ENCODE results near the gene MRPL41. TPM values are rescaled to one million over a fixed set of nuclear protein-coding genes. Genes with fewer than 3 reads are reported as not detected.
A peak's percentile ranks its signal among the peaks of the same experiment; 100 is the strongest.

The MRPL41 gene
- total RNA-seq, 1 donor from 2014 or later = 10.3 TPM

GRCh38 chr9:137554349-137554748 lies 2.7 kb downstream of the MRPL41 start:
- Mint-ChIP-seq H3K36me3 (peaks cover 15% of the 10 kb centered on the region), H3K27ac (no peak overlapping the region), H3K4me1 (peaks cover 17% of the 10 kb centered on the region), H3K9me3 (no peaks in the 10 kb centered on the region), H3K4me3 (peak overlapping the region; percentile 63), H3K27me3 (ENCODE audit: insufficient read depth, low read depth) (peaks cover 9% of the 10 kb centered on the region)
- DNase-seq (ENCODE audit: low spot score) = no peak
- no peak overlapping the region for H3K27ac ChIP-seq
- no peaks in the 10 kb centered on the region for H3K4me1 ChIP-seq
- H3K9ac ChIP-seq = no peak overlapping the region
- H3K4me2 ChIP-seq = no peak overlapping the region
- H3K79me2 ChIP-seq (ENCODE audit: low read depth) = no peaks in the 10 kb centered on the region
- no peaks in the 10 kb centered on the region for H3K27me3 ChIP-seq
- no peaks in the 10 kb centered on the region for H3K36me3 ChIP-seq
- no peak for TF ChIP-seq EZH2phosphoT487 (IDR thresholded peaks at IDR 0.05)
- TF ChIP-seq EZH2 (IDR thresholded peaks at IDR 0.05) = no peak
- TF ChIP-seq CTCF (IDR thresholded peaks at IDR 0.05) = no peak
- peaks cover 11% of the 10 kb centered on the region for H4K20me1 ChIP-seq (ENCODE audit: low read depth)
- H2AFZ ChIP-seq (replicated peaks) = no peak overlapping the region
- H3K4me3 ChIP-seq = no peak overlapping the region
- H3K9me3 ChIP-seq (ENCODE audit: low read depth) = no peaks in the 10 kb centered on the region
- peaks cover 33% of the 10 kb centered on the region for H3F3A ChIP-seq (ENCODE audit: low read depth)

- Mint-ChIP-seq H3K36me3 (peaks cover 23% of the 10 kb centered on the region), H3K4me3 (no peak overlapping the region), H3K9me3 (no peaks in the 10 kb centered on the region), H3K27me3 (ENCODE audit: insufficient read depth, low read depth) (peaks cover 7% of the 10 kb centered on the region), H3K4me1 (peaks cover 9% of the 10 kb centered on the region), H3K27ac (no peak overlapping the region)
- no peak for TF ChIP-seq CTCF (IDR thresholded peaks at IDR 0.05)
- TF ChIP-seq EZH2 (IDR thresholded peaks at IDR 0.05) = no peak
- DNase-seq (ENCODE audit: low spot score) = no peak
- Histone ChIP-seq H3K27ac (no peak overlapping the region), H4K20me1 (ENCODE audit: low read depth) (peaks cover 11% of the 10 kb centered on the region), H3F3A (ENCODE audit: low read depth) (peaks cover 27% of the 10 kb centered on the region), H3K4me1 (no peaks in the 10 kb centered on the region), H3K27me3 (no peaks in the 10 kb centered on the region), H3K9ac (no peak overlapping the region), H3K9me3 (ENCODE audit: low read depth) (no peaks in the 10 kb centered on the region), H3K36me3 (no peaks in the 10 kb centered on the region), H2AFZ (replicated peaks) (no peak overlapping the region), H3K4me2 (no peak overlapping the region), H3K79me2 (ENCODE audit: low read depth) (no peaks in the 10 kb centered on the region), H3K4me3 (no peak overlapping the region)
Observed at GRCh38 chr9:137555179-137555578, 3.5 kb downstream of the MRPL41 start.

- Histone ChIP-seq H3K4me3 (no peak overlapping the region), H3K79me2 (ENCODE audit: low read depth) (no peaks in the 10 kb centered on the region), H3K4me2 (no peak overlapping the region), H3K4me1 (no peaks in the 10 kb centered on the region), H3K9ac (no peak overlapping the region), H3F3A (ENCODE audit: low read depth) (peaks cover 22% of the 10 kb centered on the region), H3K27me3 (no peaks in the 10 kb centered on the region), H2AFZ (replicated peaks) (no peak overlapping the region), H3K36me3 (no peaks in the 10 kb centered on the region), H4K20me1 (ENCODE audit: low read depth) (peaks cover 11% of the 10 kb centered on the region), H3K9me3 (ENCODE audit: low read depth) (no peaks in the 10 kb centered on the region), H3K27ac (no peak overlapping the region)
- Mint-ChIP-seq H3K27me3 (ENCODE audit: insufficient read depth, low read depth) (peaks cover 6% of the 10 kb centered on the region), H3K27ac (no peak overlapping the region), H3K4me1 (peaks cover 7% of the 10 kb centered on the region), H3K9me3 (no peaks in the 10 kb centered on the region), H3K4me3 (peak overlapping the region; percentile 35), H3K36me3 (peaks cover 28% of the 10 kb centered on the region)
- DNase-seq (ENCODE audit: low spot score) = no peak
- no peak for TF ChIP-seq EZH2 (IDR thresholded peaks at IDR 0.05)
- TF ChIP-seq CTCF (IDR thresholded peaks at IDR 0.05) = no peak
- TF ChIP-seq EZH2phosphoT487 (IDR thresholded peaks at IDR 0.05) = no peak
Observed at GRCh38 chr9:137556069-137556838, 4.6 kb downstream of the MRPL41 start.

All from neural progenitor cell (in vitro differentiated cells).